DOHH2 (cell line): ENCODE measurements around the gene EIF3M.

Experiments used
- EZH2phosphoT487 ChIP-seq: fragments of 200-600 bp; sonication (generic); IDR thresholded peaks from 2 replicates; pipeline ENCODE4 v1.6.1; 2017; ENCODE audit warnings: borderline replicate concordance, mild to moderate bottlenecking, antibody characterized with exemption, low read length, moderate library complexity, mixed read lengths
- TF ChIP-seq, protein P1 (sequence below): fragments of 200-600 bp; sonication (generic); IDR thresholded peaks from one replicate; pipeline ENCODE4 v1.5.1; 2014; ENCODE audit warnings: antibody characterized with exemption, mild to moderate bottlenecking, low read depth, low read length; ENCODE audit not compliant: poor library complexity, severe bottlenecking

DNA sequence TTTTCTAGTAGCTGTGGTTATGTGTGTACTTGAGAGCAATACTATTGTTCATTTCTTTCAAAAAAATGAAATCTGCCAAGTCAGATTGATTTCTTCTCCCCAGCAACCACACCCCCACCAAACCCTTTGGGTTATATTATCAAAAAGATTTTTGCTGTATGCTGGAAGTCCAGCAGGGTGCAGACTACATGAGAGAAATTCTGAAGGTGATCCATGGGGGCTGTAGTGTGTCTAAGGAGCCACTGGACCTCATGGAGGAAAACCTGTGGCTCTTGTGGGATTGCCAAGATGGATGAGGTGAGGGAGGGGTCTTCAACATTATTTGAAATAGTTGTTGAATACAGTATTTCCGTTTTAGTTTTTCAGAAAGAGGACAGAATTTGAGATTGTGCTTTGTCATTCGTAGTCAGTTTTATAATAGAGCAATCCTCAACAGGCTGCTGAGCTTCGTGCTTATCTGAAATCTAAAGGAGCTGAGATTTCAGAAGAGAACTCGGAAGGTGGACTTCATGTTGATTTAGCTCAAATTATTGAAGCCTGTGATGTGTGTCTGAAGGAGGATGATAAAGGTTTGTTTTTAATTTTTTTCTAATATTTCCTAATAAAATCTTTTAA is 3.1 kb downstream of the EIF3M start:
- TF ChIP-seq, protein P1, sequence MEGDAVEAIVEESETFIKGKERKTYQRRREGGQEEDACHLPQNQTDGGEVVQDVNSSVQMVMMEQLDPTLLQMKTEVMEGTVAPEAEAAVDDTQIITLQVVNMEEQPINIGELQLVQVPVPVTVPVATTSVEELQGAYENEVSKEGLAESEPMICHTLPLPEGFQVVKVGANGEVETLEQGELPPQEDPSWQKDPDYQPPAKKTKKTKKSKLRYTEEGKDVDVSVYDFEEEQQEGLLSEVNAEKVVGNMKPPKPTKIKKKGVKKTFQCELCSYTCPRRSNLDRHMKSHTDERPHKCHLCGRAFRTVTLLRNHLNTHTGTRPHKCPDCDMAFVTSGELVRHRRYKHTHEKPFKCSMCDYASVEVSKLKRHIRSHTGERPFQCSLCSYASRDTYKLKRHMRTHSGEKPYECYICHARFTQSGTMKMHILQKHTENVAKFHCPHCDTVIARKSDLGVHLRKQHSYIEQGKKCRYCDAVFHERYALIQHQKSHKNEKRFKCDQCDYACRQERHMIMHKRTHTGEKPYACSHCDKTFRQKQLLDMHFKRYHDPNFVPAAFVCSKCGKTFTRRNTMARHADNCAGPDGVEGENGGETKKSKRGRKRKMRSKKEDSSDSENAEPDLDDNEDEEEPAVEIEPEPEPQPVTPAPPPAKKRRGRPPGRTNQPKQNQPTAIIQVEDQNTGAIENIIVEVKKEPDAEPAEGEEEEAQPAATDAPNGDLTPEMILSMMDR = peak; percentile 40
- no peak for TF ChIP-seq EZH2phosphoT487
